ENCODE measurements around the gene FHL5. TPM values are rescaled to one million over a fixed set of nuclear protein-coding genes. Genes with fewer than 3 reads are reported as not detected.
"Not testable (repeated sequence)": the region's sequence is repeated elsewhere in the genome, so short reads cannot be mapped to it uniquely, and the experiment has no call there.

The FHL5 gene
- total RNA-seq, 1 donor from 2014 or later, result not detected

- no peak for DNase-seq (ENCODE audit: low spot score)
- Mint-ChIP-seq H3K9me3 (ENCODE audit: unreplicated experiment) (no peaks in the 10 kb centered on the region), H3K4me3 (ENCODE audit: unreplicated experiment) (no peak overlapping the region), H3K36me3 (ENCODE audit: low read depth, unreplicated experiment) (peaks cover 7% of the 10 kb centered on the region), H3K4me1 (ENCODE audit: unreplicated experiment) (no peaks in the 10 kb centered on the region), H3K27me3 (ENCODE audit: unreplicated experiment) (no peaks in the 10 kb centered on the region), H3K27ac (ENCODE audit: unreplicated experiment) (no peak overlapping the region)
- TF ChIP-seq, protein P1, sequence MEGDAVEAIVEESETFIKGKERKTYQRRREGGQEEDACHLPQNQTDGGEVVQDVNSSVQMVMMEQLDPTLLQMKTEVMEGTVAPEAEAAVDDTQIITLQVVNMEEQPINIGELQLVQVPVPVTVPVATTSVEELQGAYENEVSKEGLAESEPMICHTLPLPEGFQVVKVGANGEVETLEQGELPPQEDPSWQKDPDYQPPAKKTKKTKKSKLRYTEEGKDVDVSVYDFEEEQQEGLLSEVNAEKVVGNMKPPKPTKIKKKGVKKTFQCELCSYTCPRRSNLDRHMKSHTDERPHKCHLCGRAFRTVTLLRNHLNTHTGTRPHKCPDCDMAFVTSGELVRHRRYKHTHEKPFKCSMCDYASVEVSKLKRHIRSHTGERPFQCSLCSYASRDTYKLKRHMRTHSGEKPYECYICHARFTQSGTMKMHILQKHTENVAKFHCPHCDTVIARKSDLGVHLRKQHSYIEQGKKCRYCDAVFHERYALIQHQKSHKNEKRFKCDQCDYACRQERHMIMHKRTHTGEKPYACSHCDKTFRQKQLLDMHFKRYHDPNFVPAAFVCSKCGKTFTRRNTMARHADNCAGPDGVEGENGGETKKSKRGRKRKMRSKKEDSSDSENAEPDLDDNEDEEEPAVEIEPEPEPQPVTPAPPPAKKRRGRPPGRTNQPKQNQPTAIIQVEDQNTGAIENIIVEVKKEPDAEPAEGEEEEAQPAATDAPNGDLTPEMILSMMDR (IDR thresholded peaks at IDR 0.05; ENCODE audit: unreplicated experiment), result no peak
Observed at GRCh38 chr6:96545882-96546281, 17.0 kb upstream of the FHL5 start.

GRCh38 chr6:96547654-96548053 is 15.3 kb upstream of the FHL5 start:
- no peaks in the 10 kb centered on the region for H3K9me3 Mint-ChIP-seq (ENCODE audit: unreplicated experiment)
- no peak overlapping the region for H3K27ac Mint-ChIP-seq (ENCODE audit: unreplicated experiment)
- H3K4me3 Mint-ChIP-seq (ENCODE audit: unreplicated experiment), result no peak overlapping the region
- H3K27me3 Mint-ChIP-seq (ENCODE audit: unreplicated experiment), result no peaks in the 10 kb centered on the region
- peaks cover 7% of the 10 kb centered on the region for H3K36me3 Mint-ChIP-seq (ENCODE audit: low read depth, unreplicated experiment)
- DNase-seq (ENCODE audit: low spot score), result no peak
- H3K4me1 Mint-ChIP-seq (ENCODE audit: unreplicated experiment), result no peaks in the 10 kb centered on the region
- TF ChIP-seq, protein P1 (IDR thresholded peaks at IDR 0.05; ENCODE audit: unreplicated experiment), result no peak

DNA sequence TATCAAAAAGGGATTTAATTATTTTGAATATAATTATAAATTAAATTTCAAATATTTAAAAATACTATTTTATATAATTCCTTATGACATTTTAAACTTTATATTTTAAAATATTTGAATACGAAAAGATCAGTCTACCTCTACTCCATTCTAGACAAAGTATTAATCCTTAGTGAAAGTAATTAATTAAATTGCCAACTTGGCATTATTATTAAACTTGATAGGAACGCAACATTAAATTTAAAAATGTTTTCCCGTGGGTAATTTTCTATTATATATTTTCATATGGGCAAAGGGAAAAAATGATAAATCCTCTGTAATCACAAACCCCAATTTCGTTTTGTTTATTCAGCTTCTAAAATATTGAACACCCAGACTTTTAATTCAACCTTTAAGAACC is 8.4 kb upstream of the FHL5 start:
- peaks cover 4% of the 10 kb centered on the region for H3K36me3 Mint-ChIP-seq (ENCODE audit: low read depth, unreplicated experiment)
- no peaks in the 10 kb centered on the region for H3K9me3 Mint-ChIP-seq (ENCODE audit: unreplicated experiment)
- H3K4me1 Mint-ChIP-seq (ENCODE audit: unreplicated experiment), result no peaks in the 10 kb centered on the region
- no peak overlapping the region for H3K27ac Mint-ChIP-seq (ENCODE audit: unreplicated experiment)
- H3K4me3 Mint-ChIP-seq (ENCODE audit: unreplicated experiment), result no peak overlapping the region
- H3K27me3 Mint-ChIP-seq (ENCODE audit: unreplicated experiment), result no peaks in the 10 kb centered on the region
- TF ChIP-seq, protein P1 (IDR thresholded peaks at IDR 0.05; ENCODE audit: unreplicated experiment), result no peak
- DNase-seq (ENCODE audit: low spot score), result no peak

GRCh38 chr6:96559740-96560139 is 3.2 kb upstream of the FHL5 start:
- H3K27ac Mint-ChIP-seq (ENCODE audit: unreplicated experiment), result not testable (repeated sequence)

GRCh38 chr6:96563853-96564252 is 925 bp downstream of the FHL5 start:
- H3K36me3 Mint-ChIP-seq (ENCODE audit: low read depth, unreplicated experiment), result no peaks in the 10 kb centered on the region
- peaks cover 1% of the 10 kb centered on the region for H3K27me3 Mint-ChIP-seq (ENCODE audit: unreplicated experiment)
- H3K27ac Mint-ChIP-seq (ENCODE audit: unreplicated experiment), result no peak overlapping the region
- TF ChIP-seq, protein P1 (IDR thresholded peaks at IDR 0.05; ENCODE audit: unreplicated experiment), result no peak
- H3K9me3 Mint-ChIP-seq (ENCODE audit: unreplicated experiment), result no peaks in the 10 kb centered on the region
- DNase-seq (ENCODE audit: low spot score), result no peak
- H3K4me1 Mint-ChIP-seq (ENCODE audit: unreplicated experiment), result peaks cover 2% of the 10 kb centered on the region
- H3K4me3 Mint-ChIP-seq (ENCODE audit: unreplicated experiment), result no peak overlapping the region

More at GRCh38 chr6:96559740-96560139, 3.2 kb upstream of the FHL5 start:
- not testable (repeated sequence) for H3K36me3 Mint-ChIP-seq (ENCODE audit: low read depth, unreplicated experiment); DNase-seq (ENCODE audit: low spot score); H3K4me1 Mint-ChIP-seq (ENCODE audit: unreplicated experiment); H3K27me3 Mint-ChIP-seq (ENCODE audit: unreplicated experiment); H3K4me3 Mint-ChIP-seq (ENCODE audit: unreplicated experiment); H3K9me3 Mint-ChIP-seq (ENCODE audit: unreplicated experiment)

GRCh38 chr6:96570053-96570452 is 7.1 kb downstream of the FHL5 start:
- H3K4me1 Mint-ChIP-seq (ENCODE audit: unreplicated experiment), result no peaks in the 10 kb centered on the region
- H3K36me3 Mint-ChIP-seq (ENCODE audit: low read depth, unreplicated experiment), result no peaks in the 10 kb centered on the region
- H3K27ac Mint-ChIP-seq (ENCODE audit: unreplicated experiment), result no peak overlapping the region
- no peak for DNase-seq (ENCODE audit: low spot score)
- no peak overlapping the region for H3K4me3 Mint-ChIP-seq (ENCODE audit: unreplicated experiment)
- no peaks in the 10 kb centered on the region for H3K27me3 Mint-ChIP-seq (ENCODE audit: unreplicated experiment)
- H3K9me3 Mint-ChIP-seq (ENCODE audit: unreplicated experiment), result no peaks in the 10 kb centered on the region
- TF ChIP-seq, protein P1 (IDR thresholded peaks at IDR 0.05; ENCODE audit: unreplicated experiment), result no peak

All from endothelial cell (in vitro differentiated cells).